Activated CD8-positive, alpha-beta memory T cell treated with anti-CD3 and anti-CD28 coated beads, Interleukin-2, amount 50 U/mL, for 1 hour (primary cell): ENCODE measurements around the gene TMEM116.
"Not testable (repeated sequence)": the region's sequence is repeated elsewhere in the genome, so short reads cannot be mapped to it uniquely, and the experiment has no call there.

ENCODE experiments used
- DNase-seq: peaks from one replicate; pipeline ENCODE4 v3.0.0-alpha.2; 2020; ENCODE audit errors: extremely low read depth

TMEM116 gene

GRCh38 chr12:112009596-112009995 is 3.4 kb downstream of the TMEM116 start:
- not testable (repeated sequence) for DNase-seq

- DNase-seq, result no peak
Measured at GRCh38 chr12:112008918-112009317, 4.0 kb downstream of the TMEM116 start.

GRCh38 chr12:112007945-112008344 is 5.0 kb downstream of the TMEM116 start:
- no peak for DNase-seq

DNA sequence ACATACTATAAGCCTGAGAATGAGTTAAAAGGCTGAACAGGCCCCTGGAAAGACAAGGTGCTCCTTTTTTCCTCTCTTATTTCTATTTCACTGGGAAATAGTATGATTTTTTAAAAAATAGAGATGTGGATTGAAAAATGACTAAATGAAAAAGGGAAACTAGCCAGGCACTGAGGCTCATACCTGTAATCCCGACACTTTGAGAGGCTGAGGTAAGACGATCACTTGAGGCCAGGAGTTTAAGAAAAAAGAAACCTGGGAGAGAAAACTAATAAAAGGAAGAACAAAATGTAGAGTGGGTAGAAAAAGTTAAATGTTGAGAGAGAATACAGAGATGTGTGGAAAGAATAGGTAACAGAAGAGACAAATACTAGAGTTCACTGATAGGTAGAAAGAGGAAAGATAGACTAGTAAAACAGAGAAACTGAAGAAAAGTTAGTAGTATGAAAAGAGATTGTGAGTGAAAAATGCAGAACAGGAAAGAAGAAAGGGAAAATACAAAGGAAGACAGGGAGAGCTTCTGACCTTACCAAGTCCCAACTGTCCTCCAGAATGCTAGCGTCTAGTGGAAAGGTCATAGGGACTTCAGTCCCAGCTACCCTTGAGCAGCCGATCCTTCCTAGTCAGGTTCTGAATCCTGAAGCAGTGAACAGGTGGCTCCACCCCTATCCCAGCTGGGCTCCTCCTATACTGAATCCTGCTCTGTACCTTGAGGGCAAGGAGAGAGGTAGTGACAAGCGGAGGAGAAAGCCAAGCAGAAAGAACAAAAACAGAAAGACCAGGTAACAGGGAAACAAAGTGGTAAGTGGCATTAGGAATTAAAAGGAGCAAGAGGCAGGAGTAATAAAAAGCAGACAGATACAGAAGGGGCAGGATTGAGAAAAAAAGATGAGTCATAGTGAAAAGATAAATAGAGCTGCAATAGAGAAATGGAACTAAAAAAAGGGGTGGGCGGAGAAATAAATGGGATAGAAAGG is 7.3 kb downstream of the TMEM116 start:
- DNase-seq, result no peak

DNA sequence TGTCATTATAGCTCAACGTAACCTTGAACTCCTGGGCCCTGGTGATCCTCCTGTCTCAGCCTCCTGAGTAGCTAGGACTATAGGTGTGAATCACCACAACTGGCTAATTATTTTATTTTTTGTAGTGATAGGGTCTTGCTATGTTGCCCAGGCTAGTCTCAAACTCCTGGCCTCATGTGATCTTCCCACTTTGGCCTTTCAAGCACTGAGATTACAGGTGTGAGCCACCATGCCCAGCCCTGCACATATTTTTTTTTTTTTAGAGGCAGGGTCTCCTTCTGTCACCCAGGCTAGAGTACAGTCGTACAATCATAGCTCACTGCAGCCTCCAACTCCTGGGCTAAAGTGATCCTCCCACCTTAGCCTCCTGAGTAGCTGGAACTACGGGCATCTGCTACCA is 8.9 kb downstream of the TMEM116 start:
- DNase-seq, result no peak

- no peak for DNase-seq
Measured at GRCh38 chr12:112001576-112001975, 11.4 kb downstream of the TMEM116 start.

DNA sequence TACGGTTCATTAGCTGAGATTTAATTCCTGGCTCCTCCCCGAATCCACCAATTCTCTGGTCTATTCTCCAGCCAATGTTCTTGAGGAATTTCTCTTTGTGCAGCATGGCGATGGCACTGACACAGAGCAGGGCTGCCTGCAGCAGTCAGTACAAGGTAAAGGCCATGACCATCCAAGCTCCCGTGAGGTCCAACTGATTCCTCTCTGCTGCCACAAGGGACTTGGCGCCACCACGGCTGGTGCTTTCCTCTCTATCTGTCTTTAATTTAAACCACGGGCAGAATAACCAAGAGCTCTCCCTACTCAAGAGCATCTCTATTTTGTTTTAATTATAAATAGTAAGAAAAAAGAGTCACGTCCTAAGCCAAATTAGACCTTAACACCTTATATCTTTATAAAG is 12.1 kb downstream of the TMEM116 start:
- DNase-seq, result no peak

GRCh38 chr12:111999129-111999528 is 13.8 kb downstream of the TMEM116 start:
- DNase-seq, result not testable (repeated sequence)

DNA sequence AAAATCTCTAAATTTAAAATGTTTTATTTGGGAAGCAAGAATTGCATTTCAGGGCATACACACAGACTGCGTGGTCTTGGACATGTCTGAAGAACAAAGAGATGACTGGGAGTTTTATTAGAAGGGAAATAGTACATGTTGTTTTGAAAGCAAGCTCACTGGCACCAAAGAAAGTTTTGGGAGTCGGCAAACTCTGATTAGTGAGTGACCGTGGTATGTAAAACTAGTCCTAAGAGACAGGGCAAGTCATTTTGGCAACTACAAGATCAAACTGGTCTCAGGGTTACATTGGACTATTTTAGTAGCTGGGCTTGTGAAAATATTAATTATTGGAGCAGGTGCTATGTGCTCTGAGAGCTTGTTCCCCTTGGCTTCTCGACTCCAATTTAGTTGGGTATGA is 14.9 kb downstream of the TMEM116 start:
- DNase-seq, result no peak

- no peak for DNase-seq
Measured at GRCh38 chr12:111997300-111997699, 15.7 kb downstream of the TMEM116 start.

- DNase-seq, result no peak
Measured at GRCh38 chr12:111995782-111996480, 17.0 kb downstream of the TMEM116 start.

GRCh38 chr12:111994211-111995111 is 18.5 kb downstream of the TMEM116 start:
- not testable (repeated sequence) for DNase-seq

- no peak for DNase-seq
Measured at GRCh38 chr12:111993292-111994150, 19.4 kb downstream of the TMEM116 start.

DNA sequence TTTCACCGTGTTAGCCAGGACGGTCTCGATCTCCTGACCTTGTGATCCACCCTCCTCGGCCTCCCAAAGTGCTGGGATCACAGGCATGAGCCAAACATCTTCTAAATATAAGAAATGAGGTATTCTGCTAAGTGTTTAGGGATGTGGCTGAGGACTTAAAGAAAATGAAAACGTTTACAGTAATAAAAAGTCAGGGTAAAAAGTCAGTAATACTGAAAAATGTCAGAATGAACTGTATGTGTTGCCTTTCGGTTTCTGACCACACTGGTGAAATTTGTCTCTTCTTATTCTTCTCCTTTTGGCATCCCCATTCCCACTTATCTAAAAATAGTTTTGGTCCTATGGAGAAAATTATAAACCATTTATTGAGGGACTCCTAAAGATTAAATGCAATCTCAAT is 20.5 kb downstream of the TMEM116 start:
- DNase-seq, result no peak

DNA sequence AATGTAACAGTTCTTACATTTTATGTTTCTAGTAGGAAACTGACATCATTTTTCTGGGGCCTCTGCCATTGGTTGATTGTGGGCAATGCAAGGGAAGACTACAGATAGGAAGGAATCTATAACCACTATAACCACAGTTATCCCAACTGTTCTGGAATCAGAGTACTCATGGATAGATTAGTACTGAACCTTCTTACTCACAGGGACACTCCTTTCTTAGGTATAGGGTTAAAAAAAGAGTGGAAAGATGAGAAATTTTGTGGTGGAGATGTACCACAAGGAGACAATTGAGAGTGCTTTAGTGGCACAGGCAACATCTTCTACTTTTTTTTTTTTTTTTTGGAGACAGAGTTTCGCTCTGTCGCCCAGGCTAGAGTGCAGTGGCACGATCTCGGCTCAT is 21.0 kb downstream of the TMEM116 start:
- no peak for DNase-seq

DNA sequence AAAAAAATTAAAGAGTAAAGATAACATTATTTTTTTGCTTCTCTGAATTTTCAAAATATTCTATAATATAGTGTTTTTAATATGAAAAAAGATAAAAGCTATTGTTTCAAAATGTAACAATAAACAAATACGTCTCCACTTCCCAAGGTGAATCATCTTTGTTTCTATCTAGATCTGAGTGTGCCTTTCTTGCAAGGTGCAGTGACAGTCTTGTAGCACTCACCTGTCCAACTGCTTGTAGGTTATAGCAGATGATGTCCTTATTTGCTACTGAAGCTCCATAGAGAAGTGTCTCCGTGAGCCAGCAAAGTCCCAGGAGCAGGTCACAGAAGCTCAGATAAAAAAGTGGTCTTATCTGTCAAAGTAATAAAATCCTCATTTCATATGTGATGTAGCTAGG is 21.4 kb downstream of the TMEM116 start:
- DNase-seq, result no peak

DNA sequence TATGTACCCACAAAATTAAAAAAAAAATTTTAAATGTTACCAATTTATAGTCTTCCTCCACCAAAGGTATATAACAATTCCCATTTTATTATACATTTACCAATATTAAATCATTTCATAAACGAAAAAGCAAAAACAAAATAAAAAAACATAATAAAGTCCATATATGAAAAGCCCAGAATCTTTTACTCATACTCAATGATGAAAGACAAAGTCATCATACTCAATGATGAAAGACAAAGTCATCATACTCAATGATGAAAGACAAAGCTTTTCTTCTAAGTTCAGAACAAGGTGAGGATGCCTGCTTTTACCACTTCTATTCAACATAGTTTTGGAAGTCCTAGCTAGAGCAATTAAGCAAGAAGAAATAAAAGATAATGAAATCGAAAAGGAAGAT is 28.1 kb downstream of the TMEM116 start:
- no peak for DNase-seq

DNA sequence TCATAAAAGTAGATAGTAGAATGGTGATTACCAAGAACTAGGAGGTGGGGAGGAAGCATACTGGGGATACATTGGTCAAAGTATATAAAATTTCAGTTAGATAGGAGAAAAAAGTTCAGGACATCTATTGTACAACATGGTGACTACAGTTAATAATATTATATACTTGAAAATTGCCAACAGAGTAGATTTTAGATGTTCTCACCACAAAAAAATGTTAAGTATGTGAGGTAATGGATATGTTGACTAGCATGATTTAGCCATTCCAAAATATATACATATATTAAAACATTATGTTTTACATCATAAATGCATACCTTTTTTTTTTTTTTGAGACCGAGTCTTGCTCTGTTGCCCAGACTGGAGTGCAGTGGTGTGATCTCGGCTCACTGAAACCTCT is 31.0 kb downstream of the TMEM116 start:
- DNase-seq, result no peak

DNA sequence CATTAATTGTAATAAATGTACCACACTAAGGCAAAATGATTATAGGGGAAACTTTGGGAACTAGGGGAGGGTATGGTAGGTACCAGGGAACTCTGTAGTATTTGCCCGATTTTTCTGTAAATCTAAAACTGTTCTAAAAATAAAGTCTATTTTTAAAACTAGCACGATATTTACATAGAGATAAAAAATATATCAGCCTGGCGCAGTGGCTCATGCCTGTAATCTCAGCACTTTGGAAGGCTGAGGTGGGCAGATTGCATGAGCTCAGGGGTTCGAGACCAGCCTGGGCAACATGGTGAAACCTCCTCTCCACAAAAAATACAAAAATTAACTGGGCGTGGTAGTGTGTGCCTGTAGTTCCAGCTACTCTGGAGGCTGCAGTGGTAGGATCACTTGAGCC is 32.4 kb downstream of the TMEM116 start:
- DNase-seq, result no peak

GRCh38 chr12:111978545-111978944 is 34.4 kb downstream of the TMEM116 start:
- DNase-seq, result no peak

GRCh38 chr12:111976860-111977259 is 36.1 kb downstream of the TMEM116 start:
- DNase-seq, result no peak
